ENCODE results near the gene GPC4.

GPC4 gene

GRCh38 chrX:133314281-133314680, 101.0 kb downstream of the GPC4 start:
- no peak overlapping the region for H3K27ac ChIP-seq (ENCODE audit: extremely low read depth, low read depth, low read length)
- H3K36me3 ChIP-seq (ENCODE audit: control insufficient read depth in 2 of 2, insufficient read depth in 1 of 2, low read length in 2 of 2), result no peaks in the 10 kb centered on the region
- H3K9me3 ChIP-seq (ENCODE audit: control insufficient read depth, insufficient read depth, low read depth, low read length), result no peaks in the 10 kb centered on the region
- no peak for TF ChIP-seq PRDM6 (tag by site-specific recombination; IDR thresholded peaks at IDR 0.05)
- TF ChIP-seq ZBTB6 (tag by site-specific recombination; IDR thresholded peaks at IDR 0.05), result no peak
- no peak for TF ChIP-seq ZSCAN18 (tag by site-specific recombination; IDR thresholded peaks at IDR 0.05)
- TF ChIP-seq ZNF561 (tag by site-specific recombination; IDR thresholded peaks at IDR 0.05; ENCODE audit: borderline replicate concordance), result no peak
- no peak for TF ChIP-seq HIC1 (tag by site-specific recombination; IDR thresholded peaks at IDR 0.05)
- TF ChIP-seq ZNF670 (tag by site-specific recombination; IDR thresholded peaks at IDR 0.05; ENCODE audit: low read depth), result no peak
- TF ChIP-seq ZNF645 (tag by site-specific recombination; IDR thresholded peaks at IDR 0.05), result no peak
- TF ChIP-seq REST (tag by site-specific recombination; IDR thresholded peaks at IDR 0.05), result no peak
- TF ChIP-seq ZNF624 (tag by site-specific recombination; IDR thresholded peaks at IDR 0.05), result no peak
- TF ChIP-seq ZNF248 (tag by site-specific recombination; IDR thresholded peaks at IDR 0.05), result no peak
- TF ChIP-seq ZNF791 (tag by site-specific recombination; IDR thresholded peaks at IDR 0.05), result no peak
- no peak for TF ChIP-seq ZNF140 (tag by site-specific recombination; IDR thresholded peaks at IDR 0.05)
- TF ChIP-seq ZNF629 (tag by site-specific recombination; IDR thresholded peaks at IDR 0.05), result no peak
- no peak for TF ChIP-seq ZSCAN23 (tag by site-specific recombination; IDR thresholded peaks at IDR 0.05)
- TF ChIP-seq PRDM1 (tag by site-specific recombination; IDR thresholded peaks at IDR 0.05), result no peak
- no peak for TF ChIP-seq CTCF (tag by site-specific recombination; IDR thresholded peaks at IDR 0.05)
- no peak overlapping the region for H3K4me3 ChIP-seq (ENCODE audit: low read depth, low read length)
- POLR2A ChIA-PET, result no interaction called here
- CTCF ChIA-PET, result no interaction called here
- no peaks in the 10 kb centered on the region for H3K4me1 ChIP-seq (ENCODE audit: control insufficient read depth, insufficient read depth, low read length)

All from HEK293 (cell line).